Measurements from ENCODE around the gene IGF1. TPM values are rescaled to one million over a fixed set of nuclear protein-coding genes. Genes with fewer than 3 reads are reported as not detected.

IGF1 gene
- total and polyA plus RNA-seq, 10 of the 15 experiments (the other 5 are each of a cell fraction or from before 2014, with no cell fraction given), result 2.4 to 9.2 (median 3.5) TPM

DNA sequence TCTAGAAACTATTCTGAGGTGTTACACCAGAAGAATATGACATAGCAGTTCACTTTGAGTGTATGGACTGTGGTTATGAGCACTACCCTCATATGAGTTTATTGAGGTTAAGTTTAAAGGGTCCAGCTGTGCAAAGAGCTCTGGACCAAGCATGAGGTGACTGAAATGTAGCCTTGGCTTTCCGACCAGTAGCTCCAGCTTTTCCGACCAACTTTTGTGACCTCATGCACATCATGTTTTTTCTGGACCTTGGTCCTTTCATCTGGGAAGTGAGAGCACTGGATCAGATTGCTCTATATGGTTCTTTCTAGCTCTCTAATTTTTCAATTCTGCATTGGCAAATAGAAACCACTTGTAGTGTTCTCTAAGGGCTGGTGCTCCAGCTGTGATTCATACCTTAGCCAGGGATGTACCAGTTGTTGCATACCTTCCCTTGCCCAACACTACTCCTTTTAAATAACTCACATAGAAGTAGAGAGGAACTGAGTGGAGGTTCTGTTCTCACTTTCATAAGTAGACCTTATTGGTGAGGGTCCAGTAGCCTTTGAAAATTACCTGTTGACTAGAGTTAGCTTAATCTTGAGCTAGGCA lies 16.6 kb downstream of the IGF1 start:
- H4K20me1 ChIP-seq (ENCODE audit: control insufficient read depth, insufficient read depth), result no peaks in the 10 kb centered on the region
- POLR2A ChIA-PET, result no interaction called here
- WGBS (ENCODE audit: insufficient coverage, insufficient replicate concordance, low lambda C conversion rate, missing lambda C conversion rate), result 88% methylated on average over 2 of the region's 2 CpGs

More for the DNA sequence above, 16.6 kb downstream of the IGF1 start:
- intact Hi-C loops (cut with micrococcal nuclease; ENCODE audit: unreplicated experiment) (no loop called here), in situ Hi-C loops (cut with MboI) (no loop called here)
- DNase-seq (ENCODE audit: low read depth, low spot score) (no peak), ATAC-seq (no peak), FAIRE-seq (no peak)
- no peaks in the 10 kb centered on the region for H3K9me3 ChIP-seq (replicated peaks; ENCODE audit: control insufficient read depth, insufficient read depth, low read length)
- no peaks in the 10 kb centered on the region for H3K79me2 ChIP-seq (ENCODE audit: control insufficient read depth, insufficient read depth, low read length)
- H3K4me3 ChIP-seq, result no peak overlapping the region
- no peaks in the 10 kb centered on the region for H3K36me3 ChIP-seq (ENCODE audit: control insufficient read depth in 2 of 2, insufficient read depth in 2 of 2, low read length in 1 of 2)
- no peaks in the 10 kb centered on the region for H3K27me3 ChIP-seq (replicated peaks in 1 of 2; ENCODE audit: control insufficient read depth in 2 of 2, insufficient read depth in 2 of 2, low read length in 1 of 2)
- no peak overlapping the region for H2AFZ ChIP-seq (ENCODE audit: control insufficient read depth, low read depth, low read length)
- SMC1A ChIA-PET (ENCODE audit: uncharacterized antibody, unreplicated experiment), result interaction anchor here (0.8 to 1.8 kb wide), 10 partner anchors 9 to 368 kb away, joined by 3 to 5 read pairs (median 4); no protein-coding TSS in a partner anchor
- RAD21 ChIA-PET (ENCODE audit: unreplicated experiment), result interaction anchor here (1.1 to 2.4 kb wide), 2 partner anchors 15 to 21 kb away, joined by 3 to 4 read pairs; no protein-coding TSS in a partner anchor
- no peak overlapping the region for H3K27ac ChIP-seq (ENCODE audit: control insufficient read depth, insufficient read depth)
- BruUV-seq (replicated peaks), result no TSS peak
- H3K4me2 ChIP-seq (ENCODE audit: control insufficient read depth, insufficient read depth), result no peak overlapping the region
- no peak for TF ChIP-seq CUX1 (IDR thresholded peaks at IDR 0.05; ENCODE audit: insufficient replicate concordance, low read depth, low read length)
- TF ChIP-seq MEF2B (IDR thresholded peaks at IDR 0.05; ENCODE audit: partially characterized antibody, poor library complexity, severe bottlenecking), result no peak
- TF ChIP-seq YBX1 (IDR thresholded peaks at IDR 0.05), result no peak
- TF ChIP-seq CBX5 (IDR thresholded peaks at IDR 0.05; ENCODE audit: low read depth), result no peak
- TF ChIP-seq PAX5 (IDR thresholded peaks at IDR 0.05; ENCODE audit: borderline replicate concordance, low read depth, low read length), result no peak
- TF ChIP-seq RELA (IDR thresholded peaks at IDR 0.05; ENCODE audit: borderline replicate concordance, partially characterized antibody), result no peak
- no peak for TF ChIP-seq RFX5 (IDR thresholded peaks at IDR 0.05; ENCODE audit: low read depth, low read length)
- TF ChIP-seq RAD51 (IDR thresholded peaks at IDR 0.05), result no peak
- TF ChIP-seq, protein P1, sequence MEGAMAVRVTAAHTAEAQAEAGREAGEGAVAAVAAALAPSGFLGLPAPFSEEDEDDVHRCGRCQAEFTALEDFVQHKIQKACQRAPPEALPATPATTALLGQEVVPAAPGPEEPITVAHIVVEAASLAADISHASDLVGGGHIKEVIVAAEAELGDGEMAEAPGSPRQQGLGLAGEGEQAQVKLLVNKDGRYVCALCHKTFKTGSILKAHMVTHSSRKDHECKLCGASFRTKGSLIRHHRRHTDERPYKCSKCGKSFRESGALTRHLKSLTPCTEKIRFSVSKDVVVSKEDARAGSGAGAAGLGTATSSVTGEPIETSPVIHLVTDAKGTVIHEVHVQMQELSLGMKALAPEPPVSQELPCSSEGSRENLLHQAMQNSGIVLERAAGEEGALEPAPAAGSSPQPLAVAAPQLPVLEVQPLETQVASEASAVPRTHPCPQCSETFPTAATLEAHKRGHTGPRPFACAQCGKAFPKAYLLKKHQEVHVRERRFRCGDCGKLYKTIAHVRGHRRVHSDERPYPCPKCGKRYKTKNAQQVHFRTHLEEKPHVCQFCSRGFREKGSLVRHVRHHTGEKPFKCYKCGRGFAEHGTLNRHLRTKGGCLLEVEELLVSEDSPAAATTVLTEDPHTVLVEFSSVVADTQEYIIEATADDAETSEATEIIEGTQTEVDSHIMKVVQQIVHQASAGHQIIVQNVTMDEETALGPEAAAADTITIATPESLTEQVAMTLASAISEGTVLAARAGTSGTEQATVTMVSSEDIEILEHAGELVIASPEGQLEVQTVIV (IDR thresholded peaks at IDR 0.05; ENCODE audit: borderline replicate concordance, partially characterized antibody), result no peak
- no peak for TF ChIP-seq EGR1 (IDR thresholded peaks at IDR 0.05; ENCODE audit: borderline replicate concordance in 1 of 2, low read depth in 2 of 2, low read length in 2 of 2)
- TF ChIP-seq SIX5 (IDR thresholded peaks at IDR 0.05; ENCODE audit: low read depth, low read length, severe bottlenecking), result no peak
- TF ChIP-seq SIN3A (IDR thresholded peaks at IDR 0.05; ENCODE audit: low read depth, low read length), result no peak
- no peaks in the 10 kb centered on the region for H3K4me1 ChIP-seq (ENCODE audit: control insufficient read depth, insufficient read depth, low read length)
- no peak overlapping the region for H3K9ac ChIP-seq (ENCODE audit: control insufficient read depth, insufficient read depth, low read length)
- CTCF ChIA-PET, result interaction anchor here (0.9 to 2.0 kb wide), 4 partner anchors 8 to 277 kb away, joined by 4 to 5 read pairs (median 4); no protein-coding TSS in a partner anchor
